ENCODE results near the gene ZNF385D.

DNA sequence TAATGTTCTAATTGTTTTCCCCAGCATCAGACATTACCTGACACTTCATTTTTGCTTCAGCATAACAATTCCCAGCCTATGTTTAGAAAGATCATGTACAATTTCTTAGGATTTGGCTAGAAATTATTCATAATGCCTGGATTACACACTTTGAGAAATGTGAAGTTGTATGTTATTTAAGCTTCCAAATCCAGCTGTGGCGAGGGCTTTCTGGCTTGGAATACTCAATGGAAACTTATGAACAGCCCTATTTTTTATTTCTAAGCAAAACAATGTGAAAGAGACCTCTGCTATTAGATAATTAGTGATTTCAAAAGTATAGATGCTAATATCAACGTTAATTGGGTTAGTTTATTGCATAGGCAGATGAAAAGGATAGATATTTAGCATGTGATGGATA is 341.6 kb downstream of the ZNF385D start:
- TF ChIP-seq POLR2A (IDR thresholded peaks at IDR 0.05) = no peak
- TF ChIP-seq, protein P1, sequence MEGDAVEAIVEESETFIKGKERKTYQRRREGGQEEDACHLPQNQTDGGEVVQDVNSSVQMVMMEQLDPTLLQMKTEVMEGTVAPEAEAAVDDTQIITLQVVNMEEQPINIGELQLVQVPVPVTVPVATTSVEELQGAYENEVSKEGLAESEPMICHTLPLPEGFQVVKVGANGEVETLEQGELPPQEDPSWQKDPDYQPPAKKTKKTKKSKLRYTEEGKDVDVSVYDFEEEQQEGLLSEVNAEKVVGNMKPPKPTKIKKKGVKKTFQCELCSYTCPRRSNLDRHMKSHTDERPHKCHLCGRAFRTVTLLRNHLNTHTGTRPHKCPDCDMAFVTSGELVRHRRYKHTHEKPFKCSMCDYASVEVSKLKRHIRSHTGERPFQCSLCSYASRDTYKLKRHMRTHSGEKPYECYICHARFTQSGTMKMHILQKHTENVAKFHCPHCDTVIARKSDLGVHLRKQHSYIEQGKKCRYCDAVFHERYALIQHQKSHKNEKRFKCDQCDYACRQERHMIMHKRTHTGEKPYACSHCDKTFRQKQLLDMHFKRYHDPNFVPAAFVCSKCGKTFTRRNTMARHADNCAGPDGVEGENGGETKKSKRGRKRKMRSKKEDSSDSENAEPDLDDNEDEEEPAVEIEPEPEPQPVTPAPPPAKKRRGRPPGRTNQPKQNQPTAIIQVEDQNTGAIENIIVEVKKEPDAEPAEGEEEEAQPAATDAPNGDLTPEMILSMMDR (IDR thresholded peaks at IDR 0.05) = no peak
